Peyer's patch (tissue), 4 donors: ENCODE data around the gene RGMB. TPM values are rescaled to one million over a fixed set of nuclear protein-coding genes. Genes with fewer than 3 reads are reported as not detected.

Experiments
- DNase-seq, 3 donors: peaks; one replicate each; pipeline ENCODE4 v3.0.0-alpha.2; 2017 to 2019
- H3K27ac ChIP-seq, 4 donors: fragments of 200-600 bp; sonication (generic); one replicate each; pipeline ENCODE4 v1.5.1; 2016 to 2019
- H3K27me3 ChIP-seq, 2 donors: fragments of 200-600 bp; sonication (generic); one replicate each; pipeline ENCODE4 v1.5.1; 2019
- H3K36me3 ChIP-seq, 3 donors: fragments of 200-600 bp; sonication (generic); one replicate each; pipeline ENCODE4 v1.5.1; 2016 to 2019
- H3K4me1 ChIP-seq, 4 donors: fragments of 200-600 bp; sonication (generic); one replicate each; pipeline ENCODE4 v1.5.1; 2016 to 2019
- H3K4me3 ChIP-seq, 4 donors: fragments of 200-600 bp; sonication (generic); 1 replicate in 3 of 4; 2 replicates in 1 of 4; pipeline ENCODE4 v1.5.1; 2016 to 2019; ENCODE audit warnings: mild to moderate bottlenecking in 1 of 4
- H3K9me3 ChIP-seq, 4 donors: fragments of 200-600 bp; sonication (generic); one replicate each; pipeline ENCODE4 v1.5.1; 2016 to 2019; ENCODE audit warnings: mild to moderate bottlenecking in 1 of 4
- CTCF ChIP-seq, 6 experiments: fragments of 450-650 bp in 4 of 6; fragments of 200-600 bp in 2 of 6; sonication (generic) in 1 of 6; IDR thresholded peaks; one replicate each; pipeline ENCODE4 v1.5.1; 2017 to 2019; ENCODE audit warnings: antibody characterized with exemption in 6 of 6, mild to moderate bottlenecking in 3 of 6, moderate library complexity in 1 of 6
- POLR2A ChIP-seq, 2 donors: fragments of 450-650 bp; IDR thresholded peaks; one replicate each; pipeline ENCODE4 v1.5.1; 2017; ENCODE audit warnings: antibody characterized with exemption in 2 of 2, mild to moderate bottlenecking in 2 of 2, moderate library complexity in 2 of 2
- total RNA-seq, 4 donors: library from RNA; depleted of rRNA; stranded (reverse); fragments of >200 nt; gene quantifications; one replicate each; pipeline ENCODE4 v1.1.0, GENCODE V29; 2016

Gene RGMB
- total RNA-seq, 4 donors from 2014 or later = 55.0 to 298 (median 138) TPM

GRCh38 chr5:98784411-98784810, 10.9 kb downstream of the RGMB start:
- peaks cover 0 to 52% (median 0%) of the 10 kb centered on the region in 4 donors for H3K4me1 ChIP-seq

GRCh38 chr5:98785244-98785643, 11.8 kb downstream of the RGMB start:
- Histone ChIP-seq H3K9me3 (no peaks in the 10 kb centered on the region), H3K27me3 (no peaks in the 10 kb centered on the region), H3K36me3 (no peaks in the 10 kb centered on the region), H3K27ac (no peak overlapping the region), H3K4me1 (peaks cover 0 to 48% (median 0%) of the 10 kb centered on the region in 4 donors), H3K4me3 (no peak overlapping the region)
- TF ChIP-seq POLR2A (IDR thresholded peaks at IDR 0.05) (no peak), CTCF (IDR thresholded peaks at IDR 0.05) (no peak)
- no peak for DNase-seq

More at GRCh38 chr5:98784411-98784810, 10.9 kb downstream of the RGMB start:
- Histone ChIP-seq H3K9me3 (no peaks in the 10 kb centered on the region), H3K4me3 (no peak overlapping the region), H3K27ac (no peak overlapping the region), H3K36me3 (no peaks in the 10 kb centered on the region), H3K27me3 (no peaks in the 10 kb centered on the region)
- DNase-seq = no peak
- TF ChIP-seq POLR2A (IDR thresholded peaks at IDR 0.05) (no peak), CTCF (IDR thresholded peaks at IDR 0.05) (no peak)

GRCh38 chr5:98786191-98786853, 12.9 kb downstream of the RGMB start:
- TF ChIP-seq POLR2A (IDR thresholded peaks at IDR 0.05) = no peak
- TF ChIP-seq CTCF (IDR thresholded peaks at IDR 0.05) = no peak
- Histone ChIP-seq H3K4me3 (no peak overlapping the region), H3K27ac (peak overlapping the region in 1 of 4 donors; percentile 56)

GRCh38 chr5:98787131-98787719, 13.8 kb downstream of the RGMB start:
- Histone ChIP-seq H3K27ac (peak overlapping the region in 2 of 4 donors; percentile 37), H3K4me1 (peaks cover 0 to 41% (median 0%) of the 10 kb centered on the region in 4 donors), H3K9me3 (no peaks in the 10 kb centered on the region), H3K27me3 (no peaks in the 10 kb centered on the region), H3K36me3 (no peaks in the 10 kb centered on the region), H3K4me3 (no peak overlapping the region)
- peak in 1 of 6 experiments; percentile 22 for TF ChIP-seq CTCF (IDR thresholded peaks at IDR 0.05)
- no peak for TF ChIP-seq POLR2A (IDR thresholded peaks at IDR 0.05)
- no peak for DNase-seq

More at GRCh38 chr5:98786191-98786853, 12.9 kb downstream of the RGMB start:
- Histone ChIP-seq H3K36me3 (no peaks in the 10 kb centered on the region), H3K4me1 (peaks cover 0 to 41% (median 0%) of the 10 kb centered on the region in 4 donors), H3K9me3 (no peaks in the 10 kb centered on the region), H3K27me3 (no peaks in the 10 kb centered on the region)
- DNase-seq = no peak

GRCh38 chr5:98789029-98789428, 15.6 kb downstream of the RGMB start:
- no peak for DNase-seq

More at GRCh38 chr5:98789029-98789428, 15.6 kb downstream of the RGMB start:
- H3K9me3 ChIP-seq = no peaks in the 10 kb centered on the region
- H3K4me3 ChIP-seq = no peak overlapping the region
- TF ChIP-seq POLR2A (IDR thresholded peaks at IDR 0.05) (no peak), CTCF (IDR thresholded peaks at IDR 0.05) (no peak)
- no peaks in the 10 kb centered on the region for H3K27me3 ChIP-seq
- peaks cover 0 to 6% (median 0%) of the 10 kb centered on the region in 3 donors for H3K36me3 ChIP-seq
- no peak overlapping the region for H3K27ac ChIP-seq
- peaks cover 0 to 50% (median 0%) of the 10 kb centered on the region in 4 donors for H3K4me1 ChIP-seq
